ENCODE results near the gene ELMOD1.
A peak's percentile ranks its signal among the peaks of the same experiment; 100 is the strongest.
"Not testable (repeated sequence)": the region's sequence is repeated elsewhere in the genome, so short reads cannot be mapped to it uniquely, and the experiment has no call there.

The ELMOD1 gene
- 0 to 0.16 (median 0) reads per million in 18 experiments for total RNA-seq

DNA sequence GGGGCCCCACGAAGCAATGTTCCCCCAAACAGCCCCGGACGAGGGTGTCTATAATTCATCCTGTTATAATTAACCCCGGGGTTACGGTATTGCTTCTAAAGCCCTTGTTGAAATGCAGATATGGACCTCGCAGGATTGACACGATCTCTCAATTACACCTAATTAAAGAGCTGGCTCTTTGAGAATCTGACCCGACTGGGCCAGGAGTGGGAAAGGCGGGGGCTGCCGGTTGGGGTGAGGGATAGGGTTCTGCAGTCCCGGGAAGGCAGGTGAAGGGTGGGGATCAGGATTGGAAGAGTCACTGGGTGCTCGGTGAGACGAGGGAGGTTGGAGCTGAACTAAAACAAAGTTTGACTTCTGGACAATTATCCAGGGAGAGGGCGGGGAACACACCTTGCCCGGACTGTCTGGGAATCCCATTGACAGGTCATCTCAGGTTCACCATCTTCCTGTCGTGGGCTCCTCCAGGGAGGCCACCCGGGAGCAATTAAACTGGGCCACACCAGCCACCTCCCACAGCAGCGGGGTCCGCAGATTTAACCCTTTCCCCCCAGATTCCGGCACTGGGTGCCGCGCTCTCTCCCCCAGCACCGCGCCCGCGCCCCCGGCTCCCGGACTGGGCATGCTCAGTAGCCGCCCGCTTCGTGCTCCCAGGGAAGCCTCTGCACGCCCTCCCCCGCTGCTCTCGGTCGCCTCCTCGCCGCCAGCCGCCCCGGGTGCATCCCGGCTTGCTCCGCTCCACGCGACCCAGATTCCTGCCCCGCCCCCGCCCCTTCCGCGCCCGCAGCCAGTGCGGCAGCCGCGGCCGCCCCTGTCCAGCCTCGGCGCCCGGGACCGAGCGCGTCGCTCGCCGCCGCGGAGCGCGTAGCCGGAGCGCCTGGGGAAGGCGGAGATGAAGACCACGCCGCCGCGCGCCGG is at the start of gene ELMOD1:
ELMOD1 (plus strand) TSS at position 688 of the 918 bp plus-strand sequence. CDS start 27,043 bp downstream, outside the sequence.
- DNase-seq, result peak in 1 of 2 donors; percentile 1

GRCh38 chr11:107545101-107545514 is 45.8 kb upstream of the ELMOD1 start:
- DNase-seq, result no peak

DNA sequence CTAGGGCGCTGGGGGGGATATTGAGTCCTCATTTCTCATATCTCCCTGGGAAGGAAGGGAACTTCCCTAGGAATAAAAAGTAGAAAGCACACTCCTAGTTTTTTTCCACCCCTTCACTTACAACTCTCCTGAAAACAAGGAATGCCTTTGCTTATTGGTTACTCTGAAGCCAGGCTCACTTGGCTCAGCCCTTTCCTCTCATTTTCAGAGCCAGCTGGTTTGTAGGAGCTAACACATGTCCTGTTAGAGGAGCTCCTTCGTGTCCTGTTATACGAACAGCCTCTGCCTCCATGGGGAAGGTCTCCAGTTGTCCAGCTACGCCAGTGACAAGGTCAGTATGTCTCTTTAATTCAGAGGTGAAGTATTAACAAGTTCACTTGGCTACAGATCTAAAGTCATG is 43.0 kb upstream of the ELMOD1 start:
- DNase-seq, result no peak

DNA sequence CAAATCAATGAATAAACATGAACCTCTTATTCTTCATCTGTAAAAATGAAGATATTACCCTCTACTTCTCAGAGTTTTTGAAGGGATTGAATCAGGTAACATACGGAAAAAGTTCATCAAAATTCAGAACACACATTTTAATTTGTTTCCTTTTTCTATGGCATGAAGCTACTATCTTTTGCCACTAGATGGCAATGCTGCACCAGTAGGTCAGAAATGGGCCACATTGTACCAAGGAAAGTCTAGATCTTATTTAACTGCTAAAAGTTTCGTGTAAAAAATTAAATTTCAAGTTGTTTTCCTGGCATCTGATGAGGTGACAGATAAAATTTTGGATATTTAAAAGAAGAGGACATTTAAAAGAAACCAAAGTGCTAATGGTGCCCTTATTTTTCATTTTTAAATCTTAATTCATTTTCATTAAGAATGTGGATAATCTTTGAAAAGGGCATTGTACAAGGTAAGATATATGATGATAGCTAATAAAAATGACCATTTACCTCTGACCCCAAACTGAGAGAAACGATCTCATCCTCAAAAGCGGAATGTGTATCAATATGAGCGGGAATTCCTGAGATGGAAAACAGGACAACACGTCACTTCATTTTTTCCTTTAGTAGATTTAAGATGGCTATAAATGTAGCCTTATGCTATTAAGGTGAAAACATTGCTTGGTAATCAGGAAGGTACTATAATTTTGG is 41.5 kb upstream of the ELMOD1 start:
- DNase-seq, result peak; percentile 34 to 47

DNA sequence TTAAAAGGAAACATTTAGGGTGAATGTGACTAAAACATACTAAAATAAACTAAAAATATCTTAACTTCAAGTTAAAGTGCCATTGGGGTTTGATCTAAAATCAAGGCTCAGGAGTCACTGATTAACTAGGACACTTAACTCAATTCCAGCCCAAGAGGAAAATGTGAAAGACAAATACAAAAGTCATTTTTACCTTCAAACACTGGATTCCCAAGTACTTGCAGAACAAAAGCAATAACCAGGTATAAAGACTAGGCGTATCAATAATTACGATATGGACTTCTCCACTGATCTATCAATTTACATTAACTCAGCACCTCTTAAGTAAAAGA is 41.0 kb upstream of the ELMOD1 start:
- DNase-seq, result no peak

DNA sequence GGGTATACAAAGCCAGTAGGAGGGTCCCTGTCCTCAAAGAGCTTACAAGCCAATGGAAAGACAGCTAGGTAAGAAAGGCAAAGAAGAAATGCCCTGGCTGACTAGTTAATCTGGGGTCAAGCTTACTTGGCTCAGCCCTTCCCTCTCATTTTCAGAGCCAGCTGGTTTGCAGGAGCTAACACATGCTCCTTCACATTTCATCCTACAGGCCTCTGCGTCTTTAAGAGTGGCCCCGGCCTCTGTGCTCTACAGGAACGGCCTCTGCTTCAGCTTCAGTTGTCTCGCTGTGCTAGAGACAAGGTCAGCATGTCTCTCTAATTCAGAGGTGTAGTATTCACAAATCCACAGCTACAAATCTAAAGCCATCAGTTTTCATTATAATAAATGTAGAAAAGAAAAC is 40.6 kb upstream of the ELMOD1 start:
- DNase-seq, result no peak

GRCh38 chr11:107561688-107562087 is 29.3 kb upstream of the ELMOD1 start:
- DNase-seq, result no peak

DNA sequence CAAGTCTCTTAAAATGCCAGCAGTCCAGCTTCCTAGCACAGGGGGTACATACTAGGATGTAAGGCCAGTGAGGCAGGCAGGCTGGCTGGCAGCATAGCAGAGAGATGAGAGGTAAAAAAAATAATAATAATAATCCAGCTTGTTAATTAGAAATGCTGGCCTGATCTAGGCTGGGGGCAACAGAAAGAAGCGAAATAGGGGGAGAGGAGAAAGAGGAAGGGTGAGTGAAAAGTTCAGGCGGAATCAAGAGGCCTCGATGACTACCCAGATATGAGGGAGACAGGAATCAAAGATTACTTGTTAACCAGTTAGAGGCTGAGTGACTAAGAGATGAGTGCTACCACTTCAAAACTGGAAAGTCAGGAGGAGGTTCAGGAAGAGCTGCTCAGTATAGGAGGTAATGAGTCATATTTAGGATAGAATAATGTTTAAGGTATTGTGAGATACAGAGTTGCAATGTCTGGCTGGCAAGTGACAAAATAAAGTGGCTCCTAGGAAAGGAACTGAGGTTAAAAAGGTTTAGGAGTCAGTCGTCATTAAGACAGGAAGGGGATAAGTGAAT is 28.2 kb upstream of the ELMOD1 start:
- no peak for DNase-seq

DNA sequence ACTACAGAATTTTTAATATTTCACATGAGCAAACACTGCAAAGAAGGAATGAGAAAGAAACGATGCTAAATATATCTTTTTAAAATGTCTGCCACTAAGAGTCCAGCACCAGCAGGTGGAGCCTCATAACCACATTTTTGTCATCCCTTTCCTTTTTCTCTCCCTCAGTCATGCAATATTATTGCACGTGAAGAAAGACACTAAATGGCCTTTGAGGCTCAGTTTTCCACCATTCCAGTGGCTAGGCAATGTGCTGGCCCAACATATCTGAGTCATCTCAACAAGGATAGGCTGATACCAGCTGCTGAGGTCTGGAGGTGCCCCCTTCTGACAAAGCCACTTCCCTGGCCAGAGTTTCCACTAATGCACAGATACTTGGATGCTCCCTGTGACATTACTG is 27.2 kb upstream of the ELMOD1 start:
- peak in 1 of 2 donors; percentile 31 for DNase-seq

DNA sequence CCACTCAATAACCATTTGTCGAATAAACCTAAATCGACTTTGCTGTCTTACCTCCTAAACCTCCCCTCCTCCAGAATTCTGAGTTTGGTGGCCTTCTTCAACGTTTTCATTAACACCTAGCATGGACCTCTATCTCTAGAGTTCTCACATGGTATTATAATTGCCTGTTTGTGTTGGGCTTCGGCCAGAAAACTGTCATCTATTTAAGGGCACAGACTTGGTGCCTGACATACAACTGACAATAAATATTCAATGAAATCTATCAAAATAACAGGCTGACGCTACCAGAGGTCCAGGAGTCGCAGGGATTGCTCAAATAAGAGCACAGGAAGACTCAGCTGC is 26.1 kb upstream of the ELMOD1 start:
- no peak for DNase-seq

- peak; percentile 87 to 90 for DNase-seq
Measured at GRCh38 chr11:107565219-107565937, 25.6 kb upstream of the ELMOD1 start, which contains the start of gene ALKBH8. Gene ALKBH8, minus strand, starts transcription at chr11:107565735. Its CDS starts 4,842 bp downstream, at chr11:107560893.

- not testable (repeated sequence) for DNase-seq
Measured at GRCh38 chr11:107565955-107566501, 24.9 kb upstream of the ELMOD1 start.

DNA sequence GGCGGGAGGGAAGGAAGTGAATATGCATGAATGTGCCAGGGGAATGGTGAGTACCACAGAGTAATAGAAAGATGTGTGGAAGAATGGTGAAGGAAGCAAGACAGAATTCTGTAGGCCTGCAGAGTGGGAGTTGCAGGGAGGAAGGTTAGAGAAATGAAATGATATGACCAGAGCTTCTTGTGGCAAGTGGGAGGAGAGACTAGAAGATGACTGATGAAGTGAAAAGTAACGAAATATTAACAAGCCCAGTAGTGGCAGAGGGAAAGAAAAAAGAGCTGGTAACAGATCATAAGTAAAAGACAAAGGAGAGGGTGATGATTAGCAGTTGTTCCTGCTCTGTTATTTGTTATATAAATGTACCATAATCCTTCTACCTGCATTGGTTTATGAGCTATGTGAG is 24.4 kb upstream of the ELMOD1 start:
- DNase-seq, result no peak

GRCh38 chr11:107567739-107568335 is 23.1 kb upstream of the ELMOD1 start:
- DNase-seq, result no peak

DNA sequence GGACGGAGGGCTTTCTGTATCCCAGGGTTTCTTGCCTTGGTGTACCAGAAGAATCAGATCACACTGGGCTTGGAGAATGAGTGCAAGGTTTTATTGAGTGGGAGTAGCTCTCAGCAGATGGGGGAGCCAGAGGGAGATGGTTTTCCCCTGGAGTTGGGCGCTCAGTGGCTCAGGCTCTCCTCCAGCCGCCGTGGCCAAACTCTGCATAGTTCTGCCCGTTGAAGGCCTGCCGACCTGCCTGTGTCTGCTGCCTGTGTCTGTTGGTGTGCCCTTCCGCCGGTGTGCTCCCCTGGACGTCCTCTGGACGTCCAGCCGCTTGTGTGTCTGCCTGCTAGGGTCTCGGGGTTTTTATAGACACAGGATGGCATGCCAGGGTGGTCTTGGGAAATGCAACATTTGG is 20.9 kb upstream of the ELMOD1 start:
- no peak for DNase-seq

DNA sequence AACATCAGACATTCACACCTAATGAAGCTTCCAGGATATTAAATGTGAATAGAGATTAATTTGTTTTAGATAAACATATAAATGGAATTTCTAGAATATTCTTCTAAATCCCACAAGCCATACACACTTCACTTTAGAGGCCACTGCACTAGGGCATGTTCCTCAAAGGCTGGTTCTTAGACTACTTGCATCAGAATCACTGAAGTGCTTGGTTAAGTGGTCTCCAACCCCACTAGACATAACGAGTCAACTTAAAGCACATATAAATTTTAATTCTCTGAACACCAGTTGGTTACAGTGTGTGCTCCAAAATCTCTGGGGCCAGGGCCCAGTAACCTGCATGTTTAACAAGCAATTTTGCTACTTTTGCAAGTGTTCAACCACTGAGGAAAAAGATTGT is 17.5 kb upstream of the ELMOD1 start:
- DNase-seq, result no peak

- peak; percentile 47 for DNase-seq
Measured at GRCh38 chr11:107576497-107577345, 14.2 kb upstream of the ELMOD1 start.

GRCh38 chr11:107577346-107577711 is 13.6 kb upstream of the ELMOD1 start:
- no peak for DNase-seq

DNA sequence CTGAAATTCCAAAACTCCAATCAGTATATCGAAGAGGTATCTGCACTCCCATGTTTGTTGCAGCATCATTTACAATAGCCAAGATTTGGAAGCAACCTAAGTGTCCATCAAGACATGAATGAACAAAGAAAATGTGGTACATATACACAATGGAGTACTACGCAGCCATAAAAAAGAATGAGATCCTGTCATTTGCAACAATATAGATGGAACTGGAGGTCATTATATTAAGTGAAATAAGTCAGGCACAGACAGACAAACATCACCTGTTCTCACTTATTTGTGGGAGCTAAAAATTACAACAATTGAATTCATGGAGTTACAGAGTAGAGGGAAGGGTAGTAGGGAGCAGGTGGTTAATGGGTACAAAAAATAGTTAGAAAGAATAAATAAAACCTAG is 11.8 kb upstream of the ELMOD1 start:
- DNase-seq, result not testable (repeated sequence)

- DNase-seq, result no peak
Measured at GRCh38 chr11:107581147-107581546, 9.8 kb upstream of the ELMOD1 start.

- no peak for DNase-seq
Measured at GRCh38 chr11:107583629-107584195, 7.2 kb upstream of the ELMOD1 start.

Measured in inflammatory macrophage (primary cell).